Activated naive CD4-positive, alpha-beta T cell treated with anti-CD3 and anti-CD28 coated beads, Interleukin-2, amount 50 U/mL, for 72 hours (primary cell): ENCODE results near the gene SLC24A4. TPM values are rescaled to one million over a fixed set of nuclear protein-coding genes. Genes with fewer than 3 reads are reported as not detected.
"Not testable (repeated sequence)": the region's sequence is repeated elsewhere in the genome, so short reads cannot be mapped to it uniquely, and the experiment has no call there.

ENCODE experiments used
- ATAC-seq, 2 donors: fragments of 150-1000 bp; cut with Tn5 transposase; 2 replicates each; pipeline ENCODE4 v1.10.0; 2021; ENCODE audit warnings: mild to moderate bottlenecking in 2 of 2, moderate library complexity in 2 of 2
- DNase-seq, 2 donors: peaks; one replicate each; pipeline ENCODE4 v3.0.0; 2021 to 2022; ENCODE audit warnings: low spot score in 2 of 2
- H3K27ac Mint-ChIP-seq, 2 donors: one replicate each; pipeline ENCODE4 v1.8.0; 2022; ENCODE audit warnings: mild to moderate bottlenecking in 2 of 2, mixed read lengths in 2 of 2
- H3K36me3 Mint-ChIP-seq, 2 donors: one replicate each; pipeline ENCODE4 v1.8.0; 2022; ENCODE audit warnings: mixed read lengths in 2 of 2
- H3K9me3 Mint-ChIP-seq, 2 donors: one replicate each; pipeline ENCODE4 v1.8.0; 2022; ENCODE audit warnings: mixed read lengths in 2 of 2
- total RNA-seq, 2 donors: library from RNA; stranded (reverse); gene quantifications; one replicate each; pipeline ENCODE4 v1.2.3, GENCODE V29; 2022

SLC24A4 gene
- total RNA-seq, 2 donors from 2014 or later: not detected

GRCh38 chr14:92536231-92536630, 213.3 kb downstream of the SLC24A4 start:
- not testable (repeated sequence) for H3K36me3 Mint-ChIP-seq, H3K9me3 Mint-ChIP-seq, H3K27ac Mint-ChIP-seq, DNase-seq, ATAC-seq

GRCh38 chr14:92538412-92538985, 215.5 kb downstream of the SLC24A4 start:
- DNase-seq: no peak
- no peak overlapping the region for H3K27ac Mint-ChIP-seq
- no peaks in the 10 kb centered on the region for H3K36me3 Mint-ChIP-seq
- ATAC-seq: no peak
- no peaks in the 10 kb centered on the region for H3K9me3 Mint-ChIP-seq

- no peak for DNase-seq
- peak overlapping the region; percentile 49 to 61 for H3K27ac Mint-ChIP-seq
- no peaks in the 10 kb centered on the region for H3K36me3 Mint-ChIP-seq
- no peaks in the 10 kb centered on the region for H3K9me3 Mint-ChIP-seq
- peak in 1 of 2 donors; percentile 17 for ATAC-seq
Measured at GRCh38 chr14:92539419-92539818, 216.5 kb downstream of the SLC24A4 start.

GRCh38 chr14:92539875-92540274, 216.9 kb downstream of the SLC24A4 start:
- Mint-ChIP-seq H3K27ac (peak overlapping the region in 1 of 2 donors; percentile 49), H3K36me3 (no peaks in the 10 kb centered on the region), H3K9me3 (no peaks in the 10 kb centered on the region)
- DNase-seq: no peak
- peak; percentile 39 to 88 for ATAC-seq

GRCh38 chr14:92540472-92541048, 217.6 kb downstream of the SLC24A4 start:
- Mint-ChIP-seq H3K36me3 (no peaks in the 10 kb centered on the region), H3K9me3 (no peaks in the 10 kb centered on the region), H3K27ac (no peak overlapping the region)
- DNase-seq: no peak
- peak in 1 of 2 donors; percentile 2 for ATAC-seq

- Mint-ChIP-seq H3K36me3 (no peaks in the 10 kb centered on the region), H3K9me3 (no peaks in the 10 kb centered on the region), H3K27ac (no peak overlapping the region)
- no peak for ATAC-seq
- DNase-seq: no peak
Measured at GRCh38 chr14:92542766-92543554, 220.0 kb downstream of the SLC24A4 start.

GRCh38 chr14:92544051-92544720, 221.2 kb downstream of the SLC24A4 start:
- no peak for DNase-seq
- no peaks in the 10 kb centered on the region for H3K9me3 Mint-ChIP-seq
- H3K36me3 Mint-ChIP-seq: no peaks in the 10 kb centered on the region
- no peak overlapping the region for H3K27ac Mint-ChIP-seq
- ATAC-seq: no peak

- no peak for ATAC-seq
- no peaks in the 10 kb centered on the region for H3K9me3 Mint-ChIP-seq
- peak overlapping the region in 1 of 2 donors; percentile 57 for H3K27ac Mint-ChIP-seq
- no peak for DNase-seq
- no peaks in the 10 kb centered on the region for H3K36me3 Mint-ChIP-seq
Measured at GRCh38 chr14:92546347-92547053, 223.5 kb downstream of the SLC24A4 start.

GRCh38 chr14:92549105-92549858, 226.3 kb downstream of the SLC24A4 start:
- no peak for DNase-seq
- no peak for ATAC-seq
- no peaks in the 10 kb centered on the region for H3K36me3 Mint-ChIP-seq
- no peak overlapping the region for H3K27ac Mint-ChIP-seq
- H3K9me3 Mint-ChIP-seq: no peaks in the 10 kb centered on the region

- no peak overlapping the region for H3K27ac Mint-ChIP-seq
- no peaks in the 10 kb centered on the region for H3K9me3 Mint-ChIP-seq
- ATAC-seq: no peak
- H3K36me3 Mint-ChIP-seq: no peaks in the 10 kb centered on the region
- no peak for DNase-seq
Measured at GRCh38 chr14:92549859-92550230, 226.9 kb downstream of the SLC24A4 start.

Other genes with a start within 250 kb of the SLC24A4 start
- gene ATXN3, start 216.6 kb upstream of the SLC24A4 start, total RNA-seq: 10 to 100 TPM; 35.5 to 45.3 TPM
- gene NDUFB1, start 201.5 kb upstream of the SLC24A4 start, total RNA-seq: 100 to 1,000 TPM in 1 of 2 donors, 10 to 100 TPM in 1; 82.1 to 111 TPM
- 10 to 100 TPM; 68.0 to 78.4 TPM for gene CPSF2, start 201.2 kb upstream of the SLC24A4 start, total RNA-seq
- gene RIN3, start 190.6 kb downstream of the SLC24A4 start, total RNA-seq: 10 to 100 TPM; 21.1 to 27.9 TPM